GM12873 (cell line): Measurements from ENCODE around the gene SCNN1B.

ENCODE experiments used
- TF ChIP-seq, protein P1 (sequence below): IDR thresholded peaks from 2 replicates; pipeline ENCODE4 v1.5.1; 2012; ENCODE audit warnings: low read depth, mild to moderate bottlenecking, moderate library complexity, low read length, control low read depth; ENCODE audit not compliant: insufficient read depth; ENCODE audit errors: missing control alignments

SCNN1B gene

DNA sequence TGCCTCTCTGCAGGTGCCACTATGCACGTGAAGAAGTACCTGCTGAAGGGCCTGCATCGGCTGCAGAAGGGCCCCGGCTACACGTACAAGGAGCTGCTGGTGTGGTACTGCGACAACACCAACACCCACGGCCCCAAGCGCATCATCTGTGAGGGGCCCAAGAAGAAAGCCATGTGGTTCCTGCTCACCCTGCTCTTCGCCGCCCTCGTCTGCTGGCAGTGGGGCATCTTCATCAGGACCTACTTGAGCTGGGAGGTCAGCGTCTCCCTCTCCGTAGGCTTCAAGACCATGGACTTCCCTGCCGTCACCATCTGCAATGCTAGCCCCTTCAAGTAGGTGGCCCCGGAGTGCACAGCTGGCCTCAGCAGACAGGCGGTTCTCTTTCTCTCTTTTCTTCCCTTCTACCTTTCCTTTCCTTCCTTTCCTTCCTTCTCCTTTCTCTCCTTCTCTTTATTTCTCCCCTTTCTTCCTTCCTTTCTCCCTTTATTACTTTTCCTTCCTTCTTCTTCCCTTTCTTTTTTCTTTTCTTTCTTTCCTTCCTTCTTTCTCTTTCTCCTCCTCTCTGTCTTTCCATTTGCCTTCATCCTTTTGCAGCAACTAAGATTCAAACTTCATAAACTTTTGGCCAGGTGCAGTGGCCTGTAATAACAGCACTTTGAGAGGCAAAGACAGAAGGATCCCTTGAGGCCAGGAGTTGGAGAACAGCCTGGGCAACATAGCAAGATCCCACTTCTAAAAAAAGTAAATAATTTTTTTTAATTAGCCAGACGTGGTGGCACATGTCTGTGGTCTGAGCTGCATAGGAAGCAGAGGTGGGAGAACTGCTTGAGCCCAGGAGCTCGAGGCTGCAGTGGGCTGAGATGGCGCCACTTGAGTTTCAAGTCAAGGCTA, 46.7 kb downstream of the SCNN1B start:
- TF ChIP-seq, protein P1, sequence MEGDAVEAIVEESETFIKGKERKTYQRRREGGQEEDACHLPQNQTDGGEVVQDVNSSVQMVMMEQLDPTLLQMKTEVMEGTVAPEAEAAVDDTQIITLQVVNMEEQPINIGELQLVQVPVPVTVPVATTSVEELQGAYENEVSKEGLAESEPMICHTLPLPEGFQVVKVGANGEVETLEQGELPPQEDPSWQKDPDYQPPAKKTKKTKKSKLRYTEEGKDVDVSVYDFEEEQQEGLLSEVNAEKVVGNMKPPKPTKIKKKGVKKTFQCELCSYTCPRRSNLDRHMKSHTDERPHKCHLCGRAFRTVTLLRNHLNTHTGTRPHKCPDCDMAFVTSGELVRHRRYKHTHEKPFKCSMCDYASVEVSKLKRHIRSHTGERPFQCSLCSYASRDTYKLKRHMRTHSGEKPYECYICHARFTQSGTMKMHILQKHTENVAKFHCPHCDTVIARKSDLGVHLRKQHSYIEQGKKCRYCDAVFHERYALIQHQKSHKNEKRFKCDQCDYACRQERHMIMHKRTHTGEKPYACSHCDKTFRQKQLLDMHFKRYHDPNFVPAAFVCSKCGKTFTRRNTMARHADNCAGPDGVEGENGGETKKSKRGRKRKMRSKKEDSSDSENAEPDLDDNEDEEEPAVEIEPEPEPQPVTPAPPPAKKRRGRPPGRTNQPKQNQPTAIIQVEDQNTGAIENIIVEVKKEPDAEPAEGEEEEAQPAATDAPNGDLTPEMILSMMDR = peak; percentile 38

DNA sequence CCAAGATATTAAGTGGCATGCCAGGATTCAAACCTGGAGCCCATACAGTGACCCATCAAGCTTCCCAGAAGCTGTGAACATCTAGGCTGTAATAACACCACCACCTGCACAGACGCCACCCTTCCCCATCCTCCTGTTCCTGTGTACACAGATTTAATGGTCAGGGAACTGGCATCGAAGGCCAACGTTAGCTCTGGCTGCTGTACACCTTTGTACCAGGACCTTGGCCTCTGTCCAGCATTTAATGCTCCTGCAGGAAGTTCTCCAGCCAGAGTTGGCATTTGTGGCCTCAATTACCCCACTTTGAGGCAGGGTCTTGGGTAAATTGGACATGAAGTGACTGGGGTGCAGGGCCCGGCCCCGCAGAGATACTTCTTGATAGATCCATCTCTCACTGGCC, 49.3 kb downstream of the SCNN1B start:
- TF ChIP-seq, protein P1 = no peak

DNA sequence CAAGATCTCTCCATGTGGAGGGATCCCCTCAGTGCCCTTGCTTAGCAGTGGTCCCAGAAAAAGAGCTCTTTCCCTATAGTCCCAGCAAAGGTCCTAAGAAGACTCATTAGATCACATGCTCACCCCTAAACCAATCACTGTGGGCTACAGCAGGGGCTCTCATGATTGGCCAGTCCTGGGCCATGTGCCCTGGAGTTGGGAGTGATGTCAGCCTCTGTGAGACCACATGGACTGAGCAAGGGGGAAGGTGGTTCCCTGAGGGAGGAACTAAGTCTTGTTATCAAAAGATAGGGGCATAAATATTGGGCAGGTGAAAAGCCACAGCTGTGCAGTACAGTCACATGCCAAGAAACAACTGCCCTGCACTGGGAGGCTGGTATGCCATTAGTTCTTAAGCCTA, 51.3 kb downstream of the SCNN1B start:
- TF ChIP-seq, protein P1 = no peak

DNA sequence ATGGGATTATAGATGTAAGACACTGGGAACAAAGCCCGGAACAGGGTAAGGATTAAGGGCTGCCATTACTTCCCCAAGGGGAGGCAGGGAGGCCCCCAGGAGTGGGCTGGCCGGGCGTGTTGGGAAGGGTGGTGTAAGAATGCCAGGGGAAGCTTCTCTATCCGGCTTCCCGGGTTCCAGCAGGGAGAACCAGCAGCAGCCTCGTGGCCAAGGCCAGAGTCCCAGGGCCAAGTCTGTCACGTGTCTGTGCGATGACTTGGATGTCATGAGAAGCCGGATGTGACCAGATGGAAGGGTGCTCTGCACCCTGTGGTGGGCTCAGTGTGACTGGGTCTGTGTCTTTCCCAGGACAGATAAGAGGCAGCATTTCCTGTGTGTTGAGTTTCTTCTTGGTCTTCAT, 52.1 kb downstream of the SCNN1B start:
- TF ChIP-seq, protein P1 = no peak

DNA sequence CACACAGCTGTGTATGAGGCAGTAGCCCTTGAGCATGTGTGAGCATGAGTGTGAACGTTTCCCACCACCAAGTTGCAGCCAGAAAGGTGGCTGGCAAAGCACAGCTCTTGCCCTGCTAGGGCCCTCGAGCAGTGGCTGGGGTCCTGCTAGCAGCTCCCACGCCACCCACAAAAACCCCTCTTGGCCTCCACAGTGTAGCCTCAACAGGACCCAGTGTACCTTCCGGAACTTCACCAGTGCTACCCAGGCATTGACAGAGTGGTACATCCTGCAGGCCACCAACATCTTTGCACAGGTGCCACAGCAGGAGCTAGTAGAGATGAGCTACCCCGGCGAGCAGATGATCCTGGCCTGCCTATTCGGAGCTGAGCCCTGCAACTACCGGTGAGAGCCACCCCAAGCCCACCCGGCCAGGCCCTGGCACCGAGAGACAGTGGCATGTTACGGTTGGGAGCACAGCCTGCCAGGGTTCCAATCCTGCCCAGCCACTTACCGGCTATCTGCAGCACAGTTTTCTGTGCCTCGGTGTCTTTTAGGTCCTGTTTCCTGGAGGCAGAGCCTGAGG, 53.1 kb downstream of the SCNN1B start:
- TF ChIP-seq, protein P1 = no peak

DNA sequence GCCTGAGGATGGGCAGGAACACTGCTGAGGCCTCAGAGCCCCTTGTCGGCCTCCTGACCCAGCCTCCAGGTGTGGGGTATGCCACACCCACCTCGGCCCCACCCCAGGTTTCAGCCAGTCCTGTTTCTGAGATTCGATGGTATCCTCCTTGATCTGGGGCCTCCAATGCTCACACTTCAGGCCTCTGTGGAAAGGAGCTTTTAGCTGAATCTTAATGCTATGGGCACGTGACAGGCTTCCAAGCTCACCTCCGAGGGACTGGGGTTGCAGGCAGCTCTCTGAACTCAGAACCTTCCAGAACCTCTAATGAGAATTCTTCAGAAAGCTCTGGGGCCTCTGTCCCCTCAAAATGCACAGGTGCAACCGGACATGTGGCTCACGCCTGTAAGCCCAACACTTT, 54.8 kb downstream of the SCNN1B start:
- TF ChIP-seq, protein P1 = no peak

DNA sequence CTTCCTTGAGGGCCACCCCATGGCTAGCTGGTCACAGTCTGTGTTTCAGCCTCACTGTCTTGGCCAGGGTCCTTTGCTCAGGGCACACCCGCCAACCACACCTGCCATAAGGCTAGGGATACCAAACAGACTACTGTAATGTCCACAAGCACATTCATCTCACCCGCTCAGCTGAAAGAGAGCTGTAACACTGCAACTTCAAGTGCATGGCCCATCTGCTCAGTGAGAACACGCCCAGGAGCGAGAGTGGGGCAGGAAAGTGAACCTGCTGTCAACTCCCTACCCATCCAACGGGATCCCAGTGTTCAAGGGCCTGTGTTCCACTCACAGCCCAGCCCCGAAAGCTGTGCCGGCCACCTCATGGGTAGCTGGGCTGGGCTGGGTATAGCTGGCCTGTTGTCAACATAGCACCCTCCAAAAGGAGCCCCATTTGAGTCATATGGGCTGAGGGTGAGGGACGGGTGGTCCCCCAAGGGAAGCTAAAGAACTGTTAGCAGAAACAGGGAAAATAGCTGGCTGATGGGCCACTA, 55.7 kb downstream of the SCNN1B start:
- TF ChIP-seq, protein P1 = no peak
